Right lobe of liver (tissue), 6 donors: ENCODE results near the gene LCP2. TPM values are rescaled to one million over a fixed set of nuclear protein-coding genes. Genes with fewer than 3 reads are reported as not detected.

Source experiments
- ATAC-seq, 4 donors: fragments of 200-7000 bp; cut with Tn5 transposase; one replicate each; pipeline ENCODE4 v1.9.1; 2020; ENCODE audit warnings: mild to moderate bottlenecking in 4 of 4, moderate library complexity in 4 of 4
- DNase-seq, 3 donors: peaks; one replicate each; pipeline ENCODE4 v3.0.0-alpha.2; 2020
- H3K27ac ChIP-seq, 3 donors: fragments of 200-600 bp; one replicate each; pipeline ENCODE4 v1.8.0; 2022
- H3K27me3 ChIP-seq, 2 donors: fragments of 200-600 bp; one replicate each; pipeline ENCODE4 v1.8.0; 2022
- H3K36me3 ChIP-seq, 4 donors: fragments of 200-600 bp; sonication (generic) in 1 of 4; one replicate each; pipeline versions ENCODE4 v1.5.1 to v1.8.0; 2017 to 2022; ENCODE audit warnings: control low read depth in 1 of 4
- H3K4me1 ChIP-seq, 4 donors: fragments of 200-600 bp; sonication (generic) in 1 of 4; one replicate each; pipeline versions ENCODE4 v1.5.1 to v1.8.0; 2017 to 2022; ENCODE audit warnings: control low read depth in 1 of 4
- H3K4me3 ChIP-seq, 3 donors: fragments of 200-600 bp; one replicate each; pipeline ENCODE4 v1.8.0; 2022
- H3K9me3 ChIP-seq, 4 donors: fragments of 200-600 bp; sonication (generic) in 1 of 4; one replicate each; pipeline versions ENCODE4 v1.5.1 to v1.8.0; 2017 to 2022; ENCODE audit warnings: control low read depth in 1 of 4
- CTCF ChIP-seq, 4 donors: fragments of 200-600 bp in 3 of 4; fragments of 450-650 bp in 1 of 4; IDR thresholded peaks; one replicate each; pipeline versions ENCODE4 v1.5.1 to v1.8.0; 2016 to 2022; ENCODE audit warnings: antibody characterized with exemption in 4 of 4, mild to moderate bottlenecking in 2 of 4
- POLR2A ChIP-seq: fragments of 450-650 bp; IDR thresholded peaks from one replicate; pipeline ENCODE4 v1.6.1; 2017; ENCODE audit warnings: antibody characterized with exemption, mild to moderate bottlenecking
- WGBS: methylation state at CpG from one replicate; pipeline ENCODE4 v1.1.6; 2018; ENCODE audit warnings: low coverage, low lambda C conversion rate; ENCODE audit not compliant: insufficient coverage; ENCODE audit errors: missing lambda C conversion rate; 5-methylcytosine and 5-hydroxymethylcytosine counted together
- intact Hi-C, 2 donors: fragments of 100-400 bp; cut with DNase I; formaldehyde crosslinking; loops; one replicate each; pipeline versions ENCODE4 v1.11.2 to v1.14.1; 2022
- total RNA-seq, 6 experiments: library from RNA; depleted of rRNA in 2 of 6; stranded (reverse); fragments of >200 nt in 2 of 6; fragmentation: NEBNext Ultra II Directional in 3 of 6; extraction: Animal tissue kit (Norgen Biotek cat#: 25700) in 3 of 6; gene quantifications; one replicate each; pipeline versions ENCODE4 v1.1.0 to v1.2.4, GENCODE V29; 2016 to 2023
- donor health status: DM: no; HTN: yes; CAD: no.
- donor health status: DM: no; HTN: no; CAD: no.
- donor health status: DM: no; HTN: no; CAD: no.
- donor health status: DM: no; HTN: yes; CAD: no.
- donor health status: DM: no; HTN: yes; CAD: no.

LCP2 gene
- total RNA-seq, 6 experiments from 2014 or later = 4.4 to 20.5 (median 10.1) TPM

DNA sequence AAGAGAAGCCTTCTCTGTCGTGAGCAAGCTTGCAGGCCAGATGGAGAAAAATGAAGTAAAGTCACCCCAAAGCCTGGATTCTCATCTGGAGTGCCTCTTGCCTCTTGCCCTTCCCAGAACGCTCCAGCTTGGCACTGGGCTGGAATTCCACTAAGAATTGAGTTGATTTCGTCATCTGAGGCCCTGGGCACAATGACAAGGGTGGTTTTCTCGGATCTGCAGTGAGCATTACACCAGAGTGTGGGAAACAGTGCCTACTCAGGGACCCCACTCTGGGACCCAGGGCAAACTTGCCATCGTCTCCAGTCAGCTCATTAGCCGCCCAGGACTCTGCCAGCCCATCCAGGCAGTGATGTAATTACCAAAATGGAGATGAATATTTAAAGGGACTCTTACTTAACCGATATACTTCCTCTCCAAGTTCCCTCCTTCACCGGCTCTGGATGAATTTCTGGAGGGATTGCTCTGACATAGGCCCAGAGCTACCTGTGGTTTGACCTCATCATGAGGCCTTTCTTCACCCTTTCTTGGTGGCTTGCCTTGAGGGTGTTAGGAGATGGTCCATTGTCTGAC is 44.7 kb upstream of the LCP2 start:
- Histone ChIP-seq H3K27ac (no peak overlapping the region), H3K27me3 (no peaks in the 10 kb centered on the region), H3K4me1 (no peaks in the 10 kb centered on the region), H3K36me3 (no peaks in the 10 kb centered on the region), H3K4me3 (no peak overlapping the region), H3K9me3 (no peaks in the 10 kb centered on the region)
- DNase-seq = peak in 1 of 3 donors; percentile 39
- intact Hi-C loops = no loop called here
- ATAC-seq = peak in 1 of 4 donors; percentile 35
- WGBS = 29% methylated on average over 2 of the region's 8 CpGs
- TF ChIP-seq CTCF (IDR thresholded peaks at IDR 0.05) (no peak), POLR2A (no peak)

- no peak for TF ChIP-seq POLR2A
- TF ChIP-seq CTCF (IDR thresholded peaks at IDR 0.05) = no peak
- DNase-seq = no peak
- H3K27ac ChIP-seq = no peak overlapping the region
- no peaks in the 10 kb centered on the region for H3K27me3 ChIP-seq
- H3K4me1 ChIP-seq = no peaks in the 10 kb centered on the region
- 73% methylated on average over 7 of the region's 9 CpGs for WGBS
- H3K36me3 ChIP-seq = no peaks in the 10 kb centered on the region
- ATAC-seq = no peak
- H3K9me3 ChIP-seq = no peaks in the 10 kb centered on the region
- intact Hi-C loops = no loop called here
- no peak overlapping the region for H3K4me3 ChIP-seq
Measured at GRCh38 chr5:170341545-170341944, 44.0 kb upstream of the LCP2 start.

- H3K27ac ChIP-seq = no peak overlapping the region
- no peaks in the 10 kb centered on the region for H3K27me3 ChIP-seq
- no peaks in the 10 kb centered on the region for H3K9me3 ChIP-seq
- no peak for DNase-seq
- intact Hi-C loops = no loop called here
- H3K4me1 ChIP-seq = no peaks in the 10 kb centered on the region
- ATAC-seq = no peak
- H3K4me3 ChIP-seq = no peak overlapping the region
- no peaks in the 10 kb centered on the region for H3K36me3 ChIP-seq
- 78% methylated on average over 1 of the region's 1 CpG for WGBS
- no peak for TF ChIP-seq POLR2A
- TF ChIP-seq CTCF (IDR thresholded peaks at IDR 0.05) = no peak
Measured at GRCh38 chr5:170339780-170340167, 42.2 kb upstream of the LCP2 start.

- Histone ChIP-seq H3K36me3 (no peaks in the 10 kb centered on the region), H3K4me3 (no peak overlapping the region), H3K4me1 (no peaks in the 10 kb centered on the region), H3K27me3 (no peaks in the 10 kb centered on the region), H3K9me3 (no peaks in the 10 kb centered on the region), H3K27ac (no peak overlapping the region)
- ATAC-seq (peak; percentile 66 to 68 (median 66)), DNase-seq (no peak)
- 52% methylated on average over 2 of the region's 4 CpGs for WGBS
- TF ChIP-seq POLR2A (no peak), CTCF (IDR thresholded peaks at IDR 0.05) (peak; percentile 24 to 40 (median 30))
- intact Hi-C loops = no loop called here
Measured at GRCh38 chr5:170338933-170339779, 41.6 kb upstream of the LCP2 start.
